GM12878 (cell line): ENCODE data around the gene SEC11A. TPM values are rescaled to one million over a fixed set of nuclear protein-coding genes. Genes with fewer than 3 reads are reported as not detected.

Experiments
- ATAC-seq: fragments of 200-7000 bp; cut with Tn5 transposase; 3 replicates; pipeline ENCODE4 v1.9.1; 2020; ENCODE audit warnings: mild to moderate bottlenecking, moderate library complexity
- BruUV-seq: library from RNA; stranded (reverse); fragments of 400-500 nt; replicated peaks from 2 replicates; lab custom pipeline; 2021; lab: Mats Ljungman, UMichigan
- CTCF ChIA-PET: fragments of 300-600 bp; sonication (Branson Sonifier 250); formaldehyde crosslinking; extraction: SDS; loops from one replicate; lab custom pipeline; 2021; ENCODE audit warnings: inconsistent platforms; lab: Yijun Ruan, JAX
- POLR2A ChIA-PET: fragments of 350-600 bp; formaldehyde crosslinking; extraction: SDS; loops from one replicate; lab custom pipeline; 2021; ENCODE audit warnings: inconsistent platforms; lab: Charles Lee
- RAD21 ChIA-PET: fragments of 300-600 bp; sonication (Branson Sonifier 250); formaldehyde crosslinking; loops from one replicate; lab custom pipeline; 2023; ENCODE audit warnings: antibody characterized with exemption; ENCODE audit not compliant: unreplicated experiment; lab: Charles Lee
- SMC1A ChIA-PET: fragments of 300-600 bp; sonication (Branson Sonifier 250); formaldehyde crosslinking; loops from one replicate; lab custom pipeline; 2023; ENCODE audit not compliant: unreplicated experiment, uncharacterized antibody; lab: Charles Lee
- DNase-seq: peaks from one replicate; pipeline ENCODE4 v3.0.0-alpha.2; 2011; ENCODE audit warnings: low read depth, low spot score
- FAIRE-seq: peaks from 3 replicates; lab custom pipeline; 2011; peaks lifted over from hg19 to GRCh38; lab: Jason Lieb, UNC
- H2AFZ ChIP-seq: 2 replicates; pipeline ENCODE4 v1.6.0; 2011; ENCODE audit warnings: low read depth, low read length, control low read depth; ENCODE audit not compliant: control insufficient read depth
- H3K27ac ChIP-seq: 2 replicates; pipeline ENCODE4 v1.5.1; 2011; ENCODE audit warnings: control low read depth; ENCODE audit not compliant: control insufficient read depth, insufficient read depth
- H3K27me3 ChIP-seq, 2 experiments: replicated peaks in 1 of 2; 2 replicates each; pipeline versions ENCODE4 v1.6.0 to v1.6.1; 2011; ENCODE audit warnings: low read length in 1 of 2; ENCODE audit not compliant: control insufficient read depth in 2 of 2, insufficient read depth in 2 of 2
- H3K36me3 ChIP-seq, 2 experiments: 2 replicates each; pipeline ENCODE4 v1.5.1; 2011; ENCODE audit warnings: low read length in 1 of 2; ENCODE audit not compliant: control insufficient read depth in 2 of 2, insufficient read depth in 2 of 2
- H3K4me1 ChIP-seq: 2 replicates; pipeline ENCODE4 v1.6.1; 2011; ENCODE audit warnings: mild to moderate bottlenecking, low read length, moderate library complexity, mixed read lengths; ENCODE audit not compliant: control insufficient read depth, insufficient read depth
- H3K4me2 ChIP-seq: 2 replicates; pipeline ENCODE4 v1.6.0; 2011; ENCODE audit warnings: control low read depth; ENCODE audit not compliant: control insufficient read depth, insufficient read depth
- H3K4me3 ChIP-seq: fragments of 200-600 bp; sonication (generic); 2 replicates; pipeline ENCODE4 v1.5.1; 2016
- H3K79me2 ChIP-seq: 2 replicates; pipeline ENCODE4 v1.6.0; 2011; ENCODE audit warnings: low read length; ENCODE audit not compliant: control insufficient read depth, insufficient read depth
- H3K9ac ChIP-seq: 2 replicates; pipeline ENCODE4 v1.8.0; 2011; ENCODE audit warnings: low read length, control low read depth, mixed read lengths; ENCODE audit not compliant: control insufficient read depth, insufficient read depth
- H3K9me3 ChIP-seq: replicated peaks from 3 replicates; pipeline ENCODE4 v1.5.1; 2011; ENCODE audit warnings: mild to moderate bottlenecking, low read length; ENCODE audit not compliant: control insufficient read depth, insufficient read depth
- H4K20me1 ChIP-seq: 2 replicates; pipeline ENCODE4 v1.6.0; 2011; ENCODE audit not compliant: control insufficient read depth, insufficient read depth
- IKZF1 ChIP-seq: fragments of 450-650 bp; conservative IDR thresholded peaks from 2 replicates; pipeline ENCODE4 v1.6.1; 2017; ENCODE audit warnings: antibody characterized with exemption, mild to moderate bottlenecking
- MEF2B ChIP-seq: fragments of 450-650 bp; IDR thresholded peaks from 2 replicates; pipeline ENCODE4 v1.6.1; 2018; ENCODE audit warnings: mild to moderate bottlenecking, moderate library complexity; ENCODE audit not compliant: partially characterized antibody, poor library complexity, severe bottlenecking
- NFXL1 ChIP-seq: fragments of 450-650 bp; IDR thresholded peaks from 2 replicates; pipeline ENCODE4 v1.6.1; 2017; ENCODE audit warnings: antibody characterized with exemption, mild to moderate bottlenecking, borderline replicate concordance
- POLR2AphosphoS2 ChIP-seq: IDR thresholded peaks from 2 replicates; pipeline ENCODE4 v1.6.1; 2011; ENCODE audit warnings: low read depth, mild to moderate bottlenecking, low read length, improper control_type of control experiment, moderate library complexity
- SRF ChIP-seq, 2 experiments: IDR thresholded peaks; 2 replicates each; pipeline ENCODE4 v1.6.1; 2011; ENCODE audit warnings: low read depth in 2 of 2, low read length in 2 of 2, mild to moderate bottlenecking in 1 of 2, moderate library complexity in 1 of 2
- WGBS: methylation state at CpG from one replicate; pipeline ENCODE4 v1.1.6; 2016; ENCODE audit warnings: low lambda C conversion rate; ENCODE audit not compliant: insufficient replicate concordance, insufficient coverage; ENCODE audit errors: missing lambda C conversion rate; 5-methylcytosine and 5-hydroxymethylcytosine counted together
- in situ Hi-C: fragments of 300-500 bp; cut with MboI; formaldehyde crosslinking; loops from 9 replicates; pipeline ENCODE4 v1.14.3; 2018; ENCODE audit warnings: mixed read lengths
- intact Hi-C: fragments of 100-400 bp; cut with micrococcal nuclease; formaldehyde crosslinking; loops from one replicate; pipeline ENCODE4 v1.14.2; 2022; ENCODE audit not compliant: unreplicated experiment
- polyA plus RNA-seq, 11 experiments: library from polyadenylated mRNA; depleted of rRNA in 4 of 11; unstranded in 6 of 11; stranded (reverse) in 5 of 11; fragments of >200 nt; fragmentation: Nextera tagmentation in 4 of 11; fragmentation: Illumina TruSeq in 1 of 11; extraction: Ambion mirVana in 4 of 11; extraction: Trizol in 1 of 11; gene quantifications; 1 replicate in 1 of 11; 2 replicates in 10 of 11; pipeline versions ENCODE4 v1.2.1 to v1.2.3, GENCODE V29; 2011 to 2016; ENCODE audit warnings: inconsistent platforms in 2 of 11, missing spikeins in 2 of 11, low read depth in 1 of 11
- total RNA-seq, 4 experiments: library from RNA; depleted of rRNA in 3 of 4; stranded (reverse); fragments of >200 nt in 3 of 4; fragmentation: Illumina TruSeq in 1 of 4; extraction: Trizol in 1 of 4; gene quantifications; 2 replicates each; pipeline versions ENCODE4 v1.2.1 to v1.2.3, GENCODE V29; 2013 to 2021

The SEC11A gene
- total and polyA plus RNA-seq, 10 of the 15 experiments (the other 5 are each of a cell fraction or from before 2014, with no cell fraction given): 99.2 to 159 (median 143) TPM

- TF ChIP-seq POLR2AphosphoS2: no peak
- TF ChIP-seq SRF (IDR thresholded peaks at IDR 0.05; ENCODE audit: low read depth in 2 of 2, low read length in 2 of 2): no peak
- no peak for TF ChIP-seq MEF2B
These were observed 44.7 kb downstream of the SEC11A start (continued) for GRCh38 chr15:84671211-84671610.

DNA sequence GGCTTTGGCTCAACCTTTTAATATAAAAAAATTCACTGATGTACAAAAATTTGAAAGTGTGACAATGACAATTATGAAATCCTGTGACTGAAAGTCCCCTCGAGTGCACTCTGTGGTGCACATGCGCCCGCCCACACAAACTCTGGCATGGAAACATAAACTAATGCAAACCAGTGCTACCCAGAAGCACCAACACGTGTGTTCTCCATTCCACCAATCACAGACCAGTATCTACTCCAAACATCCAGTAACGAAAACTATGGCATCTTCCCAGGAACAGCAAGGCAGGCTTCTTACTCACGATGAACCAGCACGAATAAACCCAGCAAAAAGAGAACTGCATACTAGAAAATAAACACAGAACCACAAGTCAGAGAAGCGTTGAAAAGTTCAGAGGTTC, 46.2 kb downstream of the SEC11A start:
- RAD21 ChIA-PET: no interaction called here
- Histone ChIP-seq H3K4me2 (no peak overlapping the region), H3K27me3 (no peaks in the 10 kb centered on the region), H3K4me1 (no peaks in the 10 kb centered on the region), H4K20me1 (no peaks in the 10 kb centered on the region), H2AFZ (no peak overlapping the region), H3K27ac (no peak overlapping the region), H3K9ac (no peak overlapping the region), H3K79me2 (no peaks in the 10 kb centered on the region), H3K36me3 (peaks cover 6 to 27% of the 10 kb centered on the region in 2 experiments), H3K4me3 (no peak overlapping the region), H3K9me3 (no peaks in the 10 kb centered on the region)
- intact Hi-C loops (no loop called here), in situ Hi-C loops (no loop called here)
- BruUV-seq: no TSS peak
- SMC1A ChIA-PET: no interaction called here
- no peak for FAIRE-seq
- WGBS: 85% methylated on average over 8 of the region's 8 CpGs
- DNase-seq: no peak
- ATAC-seq: no peak
- CTCF ChIA-PET: no interaction called here
- POLR2A ChIA-PET: no interaction called here
- TF ChIP-seq NFXL1 (no peak), IKZF1 (no peak)
- TF ChIP-seq, all 136 proteins: peak for 0
